Activated T-cell treated with anti-CD3 and anti-CD28 coated beads, Interleukin-2, amount 50 U/mL, for 72 hours (primary cell): Measurements from ENCODE around the gene PLA2G6. TPM values are rescaled to one million over a fixed set of nuclear protein-coding genes. Genes with fewer than 3 reads are reported as not detected.
"Not testable (repeated sequence)": the region's sequence is repeated elsewhere in the genome, so short reads cannot be mapped to it uniquely, and the experiment has no call there.

ENCODE experiments used
- ATAC-seq, 2 donors: fragments of 150-1000 bp; cut with Tn5 transposase; replicated peaks in 1 of 2; 2 replicates each; pipeline ENCODE4 v1.10.0; 2021; ENCODE audit warnings: moderate library complexity in 2 of 2, mild to moderate bottlenecking in 1 of 2
- DNase-seq, 2 donors: peaks; one replicate each; pipeline ENCODE4 v3.0.0; 2021 to 2022; ENCODE audit warnings: mixed read lengths in 1 of 2
- H3K27ac Mint-ChIP-seq: one replicate; pipeline ENCODE4 v1.8.0; 2022; ENCODE audit warnings: mild to moderate bottlenecking, moderate library complexity, mixed read lengths
- H3K27me3 Mint-ChIP-seq: one replicate; pipeline ENCODE4 v1.8.0; 2022; ENCODE audit warnings: low read depth, mixed read lengths
- H3K36me3 Mint-ChIP-seq, 2 donors: one replicate each; pipeline ENCODE4 v1.8.0; 2022; ENCODE audit warnings: mixed read lengths in 2 of 2, mild to moderate bottlenecking in 1 of 2; ENCODE audit not compliant: insufficient read depth in 2 of 2
- H3K4me1 Mint-ChIP-seq: one replicate; pipeline ENCODE4 v1.8.0; 2022; ENCODE audit warnings: low read depth, mixed read lengths
- H3K4me3 Mint-ChIP-seq, 2 donors: one replicate each; pipeline ENCODE4 v1.8.0; 2022; ENCODE audit warnings: mild to moderate bottlenecking in 2 of 2, mixed read lengths in 2 of 2, moderate library complexity in 2 of 2
- H3K9me3 Mint-ChIP-seq, 2 donors: one replicate each; pipeline ENCODE4 v1.8.0; 2022; ENCODE audit warnings: mixed read lengths in 2 of 2
- total RNA-seq, 2 donors: library from RNA; stranded (reverse); gene quantifications; one replicate each; pipeline ENCODE4 v1.2.3, GENCODE V29; 2022

Gene PLA2G6
- total RNA-seq, 2 donors from 2014 or later, result 87.5 to 102 TPM

GRCh38 chr22:38192475-38192863 lies 10.8 kb upstream of the PLA2G6 start:
- Mint-ChIP-seq H3K36me3 (no peaks in the 10 kb centered on the region), H3K4me1 (peaks cover 8% of the 10 kb centered on the region), H3K9me3 (no peaks in the 10 kb centered on the region), H3K27me3 (peaks cover 12% of the 10 kb centered on the region), H3K4me3 (no peak overlapping the region), H3K27ac (no peak overlapping the region)
- ATAC-seq, result no peak
- no peak for DNase-seq

GRCh38 chr22:38191731-38192474 lies 10.3 kb upstream of the PLA2G6 start:
- H3K4me1 Mint-ChIP-seq, result peaks cover 8% of the 10 kb centered on the region
- no peak overlapping the region for H3K4me3 Mint-ChIP-seq
- H3K27ac Mint-ChIP-seq, result no peak overlapping the region
- H3K27me3 Mint-ChIP-seq, result peaks cover 12% of the 10 kb centered on the region
- ATAC-seq (no peak), DNase-seq (no peak)
- H3K36me3 Mint-ChIP-seq, result no peaks in the 10 kb centered on the region
- H3K9me3 Mint-ChIP-seq, result no peaks in the 10 kb centered on the region

GRCh38 chr22:38191055-38191454 lies 9.4 kb upstream of the PLA2G6 start:
- Mint-ChIP-seq H3K27me3 (peaks cover 12% of the 10 kb centered on the region), H3K27ac (no peak overlapping the region), H3K4me3 (no peak overlapping the region), H3K36me3 (no peaks in the 10 kb centered on the region), H3K4me1 (peaks cover 8% of the 10 kb centered on the region), H3K9me3 (no peaks in the 10 kb centered on the region)
- no peak for ATAC-seq
- DNase-seq, result no peak

DNA sequence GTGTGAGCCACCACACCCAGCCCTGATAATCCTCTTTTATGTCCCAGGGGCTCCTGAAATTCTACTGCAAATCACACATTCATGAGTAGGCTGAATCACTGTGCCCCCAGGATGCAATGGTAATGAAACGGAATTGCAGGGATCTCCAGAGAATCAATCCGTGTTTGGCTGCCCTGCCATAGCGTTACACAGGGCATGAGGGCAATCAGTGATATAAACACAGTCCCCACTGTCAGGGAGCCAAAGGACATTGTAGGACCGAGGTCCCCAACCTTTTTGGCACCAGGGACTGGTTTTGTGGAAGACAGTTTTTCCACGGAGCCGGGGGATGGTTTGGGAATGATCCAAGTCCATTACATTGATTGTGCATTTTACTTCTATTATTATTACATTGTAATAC lies 9.0 kb upstream of the PLA2G6 start:
- Mint-ChIP-seq H3K27me3 (peaks cover 12% of the 10 kb centered on the region), H3K9me3 (no peaks in the 10 kb centered on the region), H3K4me1 (peaks cover 8% of the 10 kb centered on the region)

GRCh38 chr22:38189104-38189503 lies 7.5 kb upstream of the PLA2G6 start:
- DNase-seq (no peak), ATAC-seq (no peak)
- Mint-ChIP-seq H3K27me3 (peaks cover 12% of the 10 kb centered on the region), H3K36me3 (no peaks in the 10 kb centered on the region), H3K9me3 (no peaks in the 10 kb centered on the region), H3K27ac (no peak overlapping the region), H3K4me1 (peaks cover under 1% of the 10 kb centered on the region), H3K4me3 (no peak overlapping the region)

More for the DNA sequence above, 9.0 kb upstream of the PLA2G6 start:
- no peak overlapping the region for H3K27ac Mint-ChIP-seq
- no peak for ATAC-seq
- no peak overlapping the region for H3K4me3 Mint-ChIP-seq
- DNase-seq, result no peak
- H3K36me3 Mint-ChIP-seq, result no peaks in the 10 kb centered on the region

GRCh38 chr22:38187413-38188212 lies 6.0 kb upstream of the PLA2G6 start:
- no peak overlapping the region for H3K27ac Mint-ChIP-seq
- no peak overlapping the region for H3K4me3 Mint-ChIP-seq
- ATAC-seq (no peak), DNase-seq (no peak)
- H3K4me1 Mint-ChIP-seq, result no peaks in the 10 kb centered on the region
- peaks cover 9% of the 10 kb centered on the region for H3K27me3 Mint-ChIP-seq
- H3K9me3 Mint-ChIP-seq, result no peaks in the 10 kb centered on the region
- H3K36me3 Mint-ChIP-seq, result no peaks in the 10 kb centered on the region

- Mint-ChIP-seq H3K4me1 (peaks cover 4% of the 10 kb centered on the region), H3K27ac (no peak overlapping the region), H3K9me3 (no peaks in the 10 kb centered on the region), H3K36me3 (no peaks in the 10 kb centered on the region), H3K27me3 (no peaks in the 10 kb centered on the region), H3K4me3 (no peak overlapping the region)
- DNase-seq (no peak), ATAC-seq (no peak)
These were observed 4.8 kb upstream of the PLA2G6 start for GRCh38 chr22:38186429-38186828.

DNA sequence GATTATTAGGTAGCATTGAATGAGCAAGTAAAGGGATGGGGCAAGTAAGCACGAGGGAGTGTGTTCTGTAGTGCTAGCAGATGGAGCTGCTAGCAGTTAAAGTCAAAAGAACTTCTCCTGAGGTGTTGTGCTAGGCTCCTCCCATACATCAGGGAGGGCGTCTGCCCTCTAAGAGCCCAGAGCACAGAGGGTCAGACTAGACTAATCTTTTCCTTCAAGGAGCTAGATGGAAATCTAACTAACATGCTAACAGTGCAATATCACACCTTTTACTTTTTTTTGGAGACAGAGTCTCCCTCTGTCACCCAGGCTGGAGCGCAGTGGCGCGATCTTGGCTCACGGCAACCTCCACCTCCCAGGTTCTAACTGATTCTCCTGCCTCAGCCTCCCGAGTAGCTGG lies 3.2 kb upstream of the PLA2G6 start:
- H3K36me3 Mint-ChIP-seq, result peaks cover 3 to 4% of the 10 kb centered on the region in 2 donors
- no peak overlapping the region for H3K4me3 Mint-ChIP-seq
- no peak for DNase-seq
- ATAC-seq, result no peak
- no peak overlapping the region for H3K27ac Mint-ChIP-seq
- H3K27me3 Mint-ChIP-seq, result no peaks in the 10 kb centered on the region
- no peaks in the 10 kb centered on the region for H3K9me3 Mint-ChIP-seq
- peaks cover 21% of the 10 kb centered on the region for H3K4me1 Mint-ChIP-seq

DNA sequence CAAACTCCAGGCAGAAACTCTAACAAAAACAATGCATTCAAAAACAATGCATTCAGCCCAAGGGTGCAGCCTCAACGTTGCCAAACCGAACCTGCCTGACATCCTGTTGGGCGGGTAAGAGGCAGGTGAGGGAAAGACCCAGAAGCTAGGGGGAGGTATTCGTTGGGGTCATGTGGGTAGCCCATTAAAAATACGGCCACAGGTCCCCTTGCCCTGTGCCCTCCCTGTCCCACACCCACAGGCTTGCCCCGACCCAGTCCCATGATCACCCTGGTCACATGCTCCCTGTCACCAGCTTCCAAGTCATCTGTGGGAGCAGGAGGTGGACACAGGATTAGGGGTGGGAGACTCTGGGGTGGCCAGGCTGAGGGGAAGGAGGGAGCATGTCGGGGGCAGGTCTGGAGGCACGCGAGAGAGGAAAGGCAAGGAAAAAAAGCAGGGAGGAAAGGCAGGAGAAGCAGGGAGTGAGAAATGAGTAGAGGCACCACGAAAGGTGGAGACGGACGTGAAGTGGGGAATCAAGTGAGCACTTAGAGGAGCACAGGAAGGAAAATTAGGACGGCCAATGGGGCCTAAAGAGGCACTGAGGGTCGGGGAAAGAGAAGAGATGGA lies 683 bp downstream of the PLA2G6 start:
- peak overlapping the region; percentile 95 to 98 for H3K4me3 Mint-ChIP-seq
- peaks cover 58% of the 10 kb centered on the region for H3K4me1 Mint-ChIP-seq
- H3K27me3 Mint-ChIP-seq, result no peaks in the 10 kb centered on the region
- H3K36me3 Mint-ChIP-seq, result peaks cover 3 to 4% of the 10 kb centered on the region in 2 donors
- DNase-seq (peak; percentile 47 to 50), ATAC-seq (peak in 1 of 2 donors; percentile 11)
- H3K27ac Mint-ChIP-seq, result peak overlapping the region; percentile 97
- no peaks in the 10 kb centered on the region for H3K9me3 Mint-ChIP-seq

DNA sequence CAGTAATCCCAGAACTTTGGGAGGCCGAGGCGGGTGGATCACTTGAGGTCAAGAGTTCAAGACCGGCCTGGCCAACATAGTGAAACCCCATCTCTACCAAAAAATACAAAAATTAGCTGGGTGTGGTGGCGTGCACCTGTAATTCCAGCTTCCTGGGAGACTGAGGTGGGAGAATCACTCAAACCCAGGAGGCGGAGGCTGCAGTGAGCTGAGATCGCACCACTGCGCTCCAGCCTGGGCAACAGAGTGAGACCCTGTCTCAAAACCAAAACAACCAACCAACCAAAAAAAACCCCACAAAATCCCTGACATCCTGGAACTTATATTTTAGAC lies 3.1 kb downstream of the PLA2G6 start:
- H3K4me1 Mint-ChIP-seq, result peaks cover 73% of the 10 kb centered on the region
- not testable (repeated sequence) for ATAC-seq, H3K27me3 Mint-ChIP-seq, H3K4me3 Mint-ChIP-seq, DNase-seq, H3K36me3 Mint-ChIP-seq, H3K9me3 Mint-ChIP-seq
- peak overlapping the region; percentile 38 for H3K27ac Mint-ChIP-seq

- Mint-ChIP-seq H3K4me1 (peaks cover 78% of the 10 kb centered on the region), H3K27me3 (no peaks in the 10 kb centered on the region), H3K4me3 (peak overlapping the region; percentile 20 to 44), H3K36me3 (peaks cover 3 to 4% of the 10 kb centered on the region in 2 donors), H3K9me3 (no peaks in the 10 kb centered on the region), H3K27ac (peak overlapping the region; percentile 8)
- ATAC-seq, result no peak
- DNase-seq, result no peak
These were observed 3.6 kb downstream of the PLA2G6 start for GRCh38 chr22:38177926-38178604.

DNA sequence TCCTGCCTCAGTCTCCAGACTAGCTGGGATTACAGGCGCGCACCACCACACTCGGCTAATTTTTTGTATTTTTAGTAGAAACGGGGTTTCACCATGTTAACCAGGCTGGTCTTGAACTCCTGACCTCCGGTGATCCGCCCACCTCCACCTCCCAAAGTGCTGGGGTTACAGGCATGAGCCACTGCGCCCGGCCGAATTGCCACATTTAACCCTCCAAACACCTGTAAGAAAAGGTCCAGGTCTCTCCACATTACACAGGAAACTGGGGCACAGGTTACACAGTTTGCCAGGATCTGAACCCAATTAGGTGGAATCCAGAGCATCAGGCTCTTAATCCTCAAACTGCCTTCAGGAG lies 4.1 kb downstream of the PLA2G6 start:
- peaks cover 84% of the 10 kb centered on the region for H3K4me1 Mint-ChIP-seq
- H3K27ac Mint-ChIP-seq, H3K27me3 Mint-ChIP-seq, DNase-seq, H3K9me3 Mint-ChIP-seq, ATAC-seq, H3K36me3 Mint-ChIP-seq: not testable (repeated sequence)
- H3K4me3 Mint-ChIP-seq, result peak overlapping the region; percentile 20 to 44

DNA sequence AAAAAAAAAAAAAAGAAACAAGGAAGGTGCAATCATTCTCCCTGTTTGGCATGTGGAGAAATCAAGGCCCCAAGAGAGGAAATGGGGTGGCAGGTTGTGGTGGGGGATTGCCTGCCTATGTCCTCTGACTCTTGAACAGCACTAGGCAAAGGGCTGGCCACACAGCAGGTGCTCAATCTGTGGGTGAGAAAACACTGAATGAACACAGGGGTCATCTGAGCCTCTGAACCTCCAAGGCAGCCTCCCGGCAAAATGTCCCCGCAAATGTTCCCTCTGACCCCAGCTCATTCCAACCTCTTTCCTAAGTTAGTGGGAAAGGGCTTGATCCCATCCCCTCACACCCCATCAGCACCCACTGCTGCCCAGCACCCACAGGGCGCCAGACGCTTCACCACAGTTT lies 4.6 kb downstream of the PLA2G6 start:
- H3K4me1 Mint-ChIP-seq, result peaks cover 87% of the 10 kb centered on the region
- H3K9me3 Mint-ChIP-seq, result no peaks in the 10 kb centered on the region
- peaks cover 3 to 4% of the 10 kb centered on the region in 2 donors for H3K36me3 Mint-ChIP-seq
- peak overlapping the region; percentile 39 to 44 for H3K4me3 Mint-ChIP-seq
- no peak for DNase-seq
- no peak for ATAC-seq
- H3K27ac Mint-ChIP-seq, result peak overlapping the region; percentile 77
- no peaks in the 10 kb centered on the region for H3K27me3 Mint-ChIP-seq
